Erythroblast (primary cell): ENCODE data around the gene PON3.

Experiments
- GATA1 ChIP-seq: IDR thresholded peaks from 2 replicates; pipeline ENCODE4 v1.6.1; 2011; ENCODE audit warnings: low read depth, mild to moderate bottlenecking, control low read depth, low read length, moderate library complexity
- POLR2A ChIP-seq: IDR thresholded peaks from 2 replicates; pipeline ENCODE4 v1.6.1; 2011; ENCODE audit warnings: mild to moderate bottlenecking, low read length

DNA sequence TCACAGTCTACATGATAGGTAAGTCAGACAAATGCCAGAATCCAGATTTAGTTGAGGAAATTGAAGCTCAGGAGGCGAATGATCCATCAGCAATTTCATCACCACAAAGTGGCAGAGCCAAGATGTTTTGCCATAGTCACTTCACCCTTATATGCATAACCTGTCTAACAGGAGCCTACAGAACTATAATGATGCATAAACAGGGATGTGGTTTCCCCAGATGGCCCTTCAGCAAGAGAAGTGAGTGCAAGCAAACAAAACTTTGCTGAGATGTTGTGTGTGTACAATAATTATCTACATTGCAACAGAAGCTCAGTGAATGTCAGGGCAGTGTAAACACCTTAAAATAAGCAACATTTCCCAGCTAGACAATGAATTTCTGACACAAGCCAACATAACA, 28.6 kb downstream of the PON3 start:
- TF ChIP-seq POLR2A: no peak
- TF ChIP-seq GATA1: no peak
